Subcutaneous abdominal adipose tissue (tissue), 5 donors: Measurements from ENCODE around the gene ARSJ.

ENCODE experiments used
- H3K27ac ChIP-seq: one replicate; pipeline ENCODE4 v1.7.0; 2013; ENCODE audit warnings: low read depth, mild to moderate bottlenecking, inconsistent platforms, low read length, moderate library complexity
- H3K27me3 ChIP-seq, 5 donors: one replicate each; pipeline ENCODE4 v1.7.0; 2013; ENCODE audit warnings: low read length in 5 of 5, inconsistent platforms in 1 of 5; ENCODE audit not compliant: control insufficient read depth in 5 of 5, insufficient read depth in 4 of 5
- H3K36me3 ChIP-seq, 5 donors: one replicate each; pipeline ENCODE4 v1.7.0; 2013; ENCODE audit warnings: low read length in 5 of 5; ENCODE audit not compliant: control insufficient read depth in 5 of 5, insufficient read depth in 5 of 5
- H3K4me1 ChIP-seq, 5 donors: one replicate each; pipeline ENCODE4 v1.7.0; 2013; ENCODE audit warnings: low read length in 5 of 5, mild to moderate bottlenecking in 3 of 5, moderate library complexity in 1 of 5; ENCODE audit not compliant: control insufficient read depth in 5 of 5, insufficient read depth in 5 of 5
- H3K4me3 ChIP-seq, 5 donors: one replicate each; pipeline ENCODE4 v1.7.0; 2013; ENCODE audit warnings: low read length in 5 of 5, low read depth in 1 of 5
- H3K9ac ChIP-seq, 5 donors: one replicate each; pipeline ENCODE4 v1.7.0; 2013; ENCODE audit warnings: low read length in 5 of 5, mild to moderate bottlenecking in 4 of 5, moderate library complexity in 3 of 5
- H3K9me3 ChIP-seq, 5 donors: one replicate each; pipeline ENCODE4 v1.7.0; 2013; ENCODE audit warnings: low read length in 5 of 5; ENCODE audit not compliant: control insufficient read depth in 5 of 5
- donor health status: healthy.
- donor health status: healthy.
- donor health status: healthy.
- donor health status: healthy.
- donor health status: healthy.

The ARSJ gene

GRCh38 chr4:113975578-113975977 is 3.9 kb downstream of the ARSJ start:
- peaks cover 0 to 18% (median 16%) of the 10 kb centered on the region in 5 donors for H3K4me1 ChIP-seq
- H3K9ac ChIP-seq, result no peak overlapping the region
- H3K9me3 ChIP-seq, result peaks cover 0 to 10% (median 0%) of the 10 kb centered on the region in 5 donors
- H3K27me3 ChIP-seq, result peaks cover 0 to 4% (median 3%) of the 10 kb centered on the region in 5 donors
- H3K36me3 ChIP-seq, result no peaks in the 10 kb centered on the region
- no peak overlapping the region for H3K27ac ChIP-seq
- no peak overlapping the region for H3K4me3 ChIP-seq

GRCh38 chr4:113974467-113974866 is 5.0 kb downstream of the ARSJ start:
- Histone ChIP-seq H3K27ac (no peak overlapping the region), H3K9me3 (peaks cover 0 to 10% (median 0%) of the 10 kb centered on the region in 5 donors), H3K9ac (no peak overlapping the region), H3K4me3 (no peak overlapping the region), H3K4me1 (peaks cover 0 to 10% (median 8%) of the 10 kb centered on the region in 5 donors), H3K27me3 (peaks cover 0 to 4% (median 0%) of the 10 kb centered on the region in 5 donors), H3K36me3 (no peaks in the 10 kb centered on the region)

- H3K4me1 ChIP-seq, result no peaks in the 10 kb centered on the region
- no peaks in the 10 kb centered on the region for H3K36me3 ChIP-seq
- no peak overlapping the region for H3K4me3 ChIP-seq
- H3K9me3 ChIP-seq, result peaks cover 0 to 10% (median 0%) of the 10 kb centered on the region in 5 donors
- H3K27me3 ChIP-seq, result no peaks in the 10 kb centered on the region
- H3K9ac ChIP-seq, result no peak overlapping the region
- no peak overlapping the region for H3K27ac ChIP-seq
Observed at GRCh38 chr4:113973345-113973744, 6.1 kb downstream of the ARSJ start.

- Histone ChIP-seq H3K27ac (no peak overlapping the region), H3K9ac (no peak overlapping the region), H3K4me1 (no peaks in the 10 kb centered on the region), H3K9me3 (peaks cover 0 to 10% (median 0%) of the 10 kb centered on the region in 5 donors), H3K27me3 (no peaks in the 10 kb centered on the region), H3K36me3 (no peaks in the 10 kb centered on the region), H3K4me3 (no peak overlapping the region)
Observed at GRCh38 chr4:113972781-113973180, 6.7 kb downstream of the ARSJ start.

- H3K4me3 ChIP-seq, result no peak overlapping the region
- peaks cover 0 to 10% (median 0%) of the 10 kb centered on the region in 5 donors for H3K9me3 ChIP-seq
- no peaks in the 10 kb centered on the region for H3K27me3 ChIP-seq
- no peaks in the 10 kb centered on the region for H3K4me1 ChIP-seq
- H3K27ac ChIP-seq, result no peak overlapping the region
- no peak overlapping the region for H3K9ac ChIP-seq
- H3K36me3 ChIP-seq, result no peaks in the 10 kb centered on the region
Observed at GRCh38 chr4:113971706-113972360, 7.6 kb downstream of the ARSJ start.

GRCh38 chr4:113969709-113970334 is 9.6 kb downstream of the ARSJ start:
- Histone ChIP-seq H3K27ac (no peak overlapping the region), H3K36me3 (no peaks in the 10 kb centered on the region), H3K9ac (no peak overlapping the region), H3K27me3 (no peaks in the 10 kb centered on the region), H3K9me3 (peaks cover 0 to 10% (median 0%) of the 10 kb centered on the region in 5 donors), H3K4me3 (no peak overlapping the region), H3K4me1 (no peaks in the 10 kb centered on the region)

- Histone ChIP-seq H3K9ac (no peak overlapping the region), H3K27ac (no peak overlapping the region), H3K4me3 (no peak overlapping the region), H3K27me3 (no peaks in the 10 kb centered on the region), H3K9me3 (no peaks in the 10 kb centered on the region), H3K4me1 (no peaks in the 10 kb centered on the region), H3K36me3 (no peaks in the 10 kb centered on the region)
Observed at GRCh38 chr4:113968473-113968872, 11.0 kb downstream of the ARSJ start.

- H3K9ac ChIP-seq, result no peak overlapping the region
- peaks cover 0 to 4% (median 0%) of the 10 kb centered on the region in 5 donors for H3K9me3 ChIP-seq
- no peak overlapping the region for H3K27ac ChIP-seq
- no peaks in the 10 kb centered on the region for H3K27me3 ChIP-seq
- H3K4me1 ChIP-seq, result no peaks in the 10 kb centered on the region
- H3K4me3 ChIP-seq, result no peak overlapping the region
- no peaks in the 10 kb centered on the region for H3K36me3 ChIP-seq
Observed at GRCh38 chr4:113967687-113968086, 11.8 kb downstream of the ARSJ start.

GRCh38 chr4:113962719-113963265 is 16.7 kb downstream of the ARSJ start:
- H3K27ac ChIP-seq, result no peak overlapping the region

GRCh38 chr4:113962016-113962347 is 17.5 kb downstream of the ARSJ start:
- no peaks in the 10 kb centered on the region for H3K36me3 ChIP-seq
- H3K9ac ChIP-seq, result no peak overlapping the region
- peaks cover 0 to 4% (median 0%) of the 10 kb centered on the region in 5 donors for H3K9me3 ChIP-seq
- H3K27me3 ChIP-seq, result no peaks in the 10 kb centered on the region
- H3K4me1 ChIP-seq, result peaks cover 0 to 7% (median 0%) of the 10 kb centered on the region in 5 donors
- H3K27ac ChIP-seq, result no peak overlapping the region
- H3K4me3 ChIP-seq, result no peak overlapping the region

More at GRCh38 chr4:113962719-113963265, 16.7 kb downstream of the ARSJ start:
- peaks cover 0 to 7% (median 0%) of the 10 kb centered on the region in 5 donors for H3K4me1 ChIP-seq
- no peaks in the 10 kb centered on the region for H3K36me3 ChIP-seq
- no peaks in the 10 kb centered on the region for H3K27me3 ChIP-seq
- peaks cover 0 to 4% (median 0%) of the 10 kb centered on the region in 5 donors for H3K9me3 ChIP-seq
- H3K9ac ChIP-seq, result no peak overlapping the region
- H3K4me3 ChIP-seq, result no peak overlapping the region
